GM12865 (cell line): ENCODE measurements around the gene INTS13.

Experiments used
- DNase-seq: peaks from one replicate; pipeline ENCODE4 v3.0.0; 2010; ENCODE audit warnings: low read depth
- H3K4me3 ChIP-seq: 2 replicates; pipeline ENCODE4 v1.5.1; 2011; ENCODE audit warnings: mild to moderate bottlenecking, low read depth, low read length, control low read depth
- TF ChIP-seq, protein P1 (sequence below): IDR thresholded peaks from 2 replicates; pipeline ENCODE4 v1.5.1; 2011; ENCODE audit warnings: low read length, control low read depth, low read depth, inconsistent platforms; ENCODE audit not compliant: insufficient read depth; ENCODE audit errors: missing control alignments

Gene INTS13

DNA sequence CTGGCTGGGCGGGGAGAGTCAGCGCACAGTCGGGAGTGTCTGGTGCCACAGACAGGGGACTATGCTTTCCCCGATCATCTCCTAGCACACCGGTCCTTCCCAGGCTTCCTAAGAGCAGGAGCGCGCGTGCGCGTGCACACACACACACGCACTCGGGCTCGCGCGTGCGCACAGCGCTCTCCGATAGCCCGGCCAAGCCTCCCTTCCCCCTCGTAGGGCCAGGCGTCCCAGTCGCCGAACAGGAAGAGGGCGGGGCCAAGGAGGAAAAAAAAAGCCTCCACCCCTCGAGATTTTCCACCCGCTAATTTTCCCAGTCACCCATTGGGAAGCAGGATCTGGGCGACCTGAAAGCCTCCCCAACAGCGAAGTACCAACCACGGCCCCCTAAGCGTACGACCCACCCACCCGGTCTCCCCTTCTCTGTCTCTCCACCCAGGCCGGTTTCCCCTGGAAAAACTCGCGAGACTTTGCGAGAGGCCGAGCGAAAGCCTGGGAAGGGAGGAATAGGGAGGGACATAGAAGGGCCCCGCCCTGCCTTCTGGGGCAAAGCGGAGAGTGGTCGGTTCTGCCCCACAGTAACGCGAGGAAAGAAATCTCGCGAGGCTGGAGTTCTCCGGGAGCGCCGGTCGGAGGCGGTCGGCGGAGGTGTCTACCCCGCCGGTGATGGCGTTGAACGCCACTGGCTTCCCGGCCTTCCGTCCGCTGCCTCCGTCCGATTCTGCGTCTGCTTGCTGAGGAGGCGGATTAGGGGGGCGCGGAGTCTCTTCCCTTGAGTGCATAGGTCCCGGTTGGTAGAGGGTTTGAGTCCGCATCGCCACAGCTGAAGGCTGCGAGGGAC, at the start of gene INTS13, which contains the start of gene FGFR1OP2:
Gene INTS13, minus strand, starts transcription at position 119 of the 838 bp plus-strand sequence. CDS start 1,178 bp downstream, outside the sequence.
Gene FGFR1OP2, plus strand, starts transcription at position 608 of the 838 bp plus-strand sequence. CDS start 15,689 bp downstream, outside the sequence.
- DNase-seq, result peak; percentile 98
- peak within 1 kb of the TSS; percentile 86 for H3K4me3 ChIP-seq
- TF ChIP-seq, protein P1, sequence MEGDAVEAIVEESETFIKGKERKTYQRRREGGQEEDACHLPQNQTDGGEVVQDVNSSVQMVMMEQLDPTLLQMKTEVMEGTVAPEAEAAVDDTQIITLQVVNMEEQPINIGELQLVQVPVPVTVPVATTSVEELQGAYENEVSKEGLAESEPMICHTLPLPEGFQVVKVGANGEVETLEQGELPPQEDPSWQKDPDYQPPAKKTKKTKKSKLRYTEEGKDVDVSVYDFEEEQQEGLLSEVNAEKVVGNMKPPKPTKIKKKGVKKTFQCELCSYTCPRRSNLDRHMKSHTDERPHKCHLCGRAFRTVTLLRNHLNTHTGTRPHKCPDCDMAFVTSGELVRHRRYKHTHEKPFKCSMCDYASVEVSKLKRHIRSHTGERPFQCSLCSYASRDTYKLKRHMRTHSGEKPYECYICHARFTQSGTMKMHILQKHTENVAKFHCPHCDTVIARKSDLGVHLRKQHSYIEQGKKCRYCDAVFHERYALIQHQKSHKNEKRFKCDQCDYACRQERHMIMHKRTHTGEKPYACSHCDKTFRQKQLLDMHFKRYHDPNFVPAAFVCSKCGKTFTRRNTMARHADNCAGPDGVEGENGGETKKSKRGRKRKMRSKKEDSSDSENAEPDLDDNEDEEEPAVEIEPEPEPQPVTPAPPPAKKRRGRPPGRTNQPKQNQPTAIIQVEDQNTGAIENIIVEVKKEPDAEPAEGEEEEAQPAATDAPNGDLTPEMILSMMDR, result no peak

- TF ChIP-seq, protein P1, result no peak
- H3K4me3 ChIP-seq, result no peak overlapping the region
These were observed 45.1 kb upstream of the INTS13 start for GRCh38 chr12:26982866-26983265.

DNA sequence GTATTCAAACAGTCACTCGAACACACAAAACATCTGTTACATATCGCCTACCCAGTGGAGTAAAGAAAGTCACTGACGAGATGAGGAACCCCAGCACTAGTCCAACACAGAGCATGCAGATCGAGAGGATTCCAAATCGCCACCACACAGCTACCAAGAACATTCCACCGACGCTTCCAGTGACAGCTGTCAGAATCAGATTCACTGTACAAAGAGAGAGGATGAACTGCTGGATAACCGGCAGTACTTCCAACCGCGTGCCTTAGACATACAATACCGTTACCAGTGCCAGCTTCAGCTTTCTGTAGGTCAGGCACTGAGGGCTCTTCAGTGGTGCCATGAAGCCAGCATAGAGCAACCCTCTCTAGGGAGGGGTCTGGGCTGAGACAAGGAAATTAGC, 42.0 kb upstream of the INTS13 start:
- H3K4me3 ChIP-seq, result no peak overlapping the region
- DNase-seq, result no peak
- TF ChIP-seq, protein P1, result no peak

More at GRCh38 chr12:26982866-26983265, 45.1 kb upstream of the INTS13 start:
- DNase-seq, result no peak

- H3K4me3 ChIP-seq, result no peak overlapping the region
- no peak for DNase-seq
- TF ChIP-seq, protein P1, result no peak
These were observed 41.0 kb upstream of the INTS13 start for GRCh38 chr12:26978801-26979200.

- H3K4me3 ChIP-seq, result no peak overlapping the region
- no peak for DNase-seq
- TF ChIP-seq, protein P1, result no peak
These were observed 38.9 kb upstream of the INTS13 start for GRCh38 chr12:26976687-26977086.

- no peak overlapping the region for H3K4me3 ChIP-seq
- TF ChIP-seq, protein P1, result no peak
These were observed 34.2 kb upstream of the INTS13 start for GRCh38 chr12:26971963-26972362.

More at GRCh38 chr12:26971963-26972362, 34.2 kb upstream of the INTS13 start:
- DNase-seq, result peak; percentile 86
